Left cardiac atrium (tissue), 4 donors: Measurements from ENCODE around the gene CUX1. TPM values are rescaled to one million over a fixed set of nuclear protein-coding genes. Genes with fewer than 3 reads are reported as not detected.
"Not testable (repeated sequence)": the region's sequence is repeated elsewhere in the genome, so short reads cannot be mapped to it uniquely, and the experiment has no call there.

ENCODE experiments used
- ATAC-seq, 2 donors: fragments of 200-7000 bp; cut with Tn5 transposase; one replicate each; pipeline ENCODE4 v1.9.1; 2020; ENCODE audit warnings: mild to moderate bottlenecking in 2 of 2, moderate library complexity in 2 of 2
- DNase-seq: peaks from one replicate; pipeline ENCODE4 v3.0.0-alpha.2; 2020
- intact Hi-C, 2 donors: fragments of 100-400 bp; cut with DNase I; formaldehyde crosslinking; loops; one replicate each; pipeline versions ENCODE4 v1.14.1 to v1.15.1; 2022 to 2023
- total RNA-seq, 2 donors: library from RNA; stranded (reverse); fragmentation: NEBNext Ultra II Directional; extraction: Animal tissue kit (Norgen Biotek cat#: 25700); gene quantifications; one replicate each; pipeline ENCODE4 v1.2.1, GENCODE V29; 2021
- donor health status: DM: no; HTN: yes; CAD: no.
- donor health status: DM: no; HTN: yes; CAD: no; lungs with severe emphysema.
- donor health status: DM: yes; HTN: yes; CAD: no.
- donor health status: Dilated cardiomyopathy.

The CUX1 gene
- total RNA-seq, 2 donors from 2014 or later = 81.6 to 108 TPM

DNA sequence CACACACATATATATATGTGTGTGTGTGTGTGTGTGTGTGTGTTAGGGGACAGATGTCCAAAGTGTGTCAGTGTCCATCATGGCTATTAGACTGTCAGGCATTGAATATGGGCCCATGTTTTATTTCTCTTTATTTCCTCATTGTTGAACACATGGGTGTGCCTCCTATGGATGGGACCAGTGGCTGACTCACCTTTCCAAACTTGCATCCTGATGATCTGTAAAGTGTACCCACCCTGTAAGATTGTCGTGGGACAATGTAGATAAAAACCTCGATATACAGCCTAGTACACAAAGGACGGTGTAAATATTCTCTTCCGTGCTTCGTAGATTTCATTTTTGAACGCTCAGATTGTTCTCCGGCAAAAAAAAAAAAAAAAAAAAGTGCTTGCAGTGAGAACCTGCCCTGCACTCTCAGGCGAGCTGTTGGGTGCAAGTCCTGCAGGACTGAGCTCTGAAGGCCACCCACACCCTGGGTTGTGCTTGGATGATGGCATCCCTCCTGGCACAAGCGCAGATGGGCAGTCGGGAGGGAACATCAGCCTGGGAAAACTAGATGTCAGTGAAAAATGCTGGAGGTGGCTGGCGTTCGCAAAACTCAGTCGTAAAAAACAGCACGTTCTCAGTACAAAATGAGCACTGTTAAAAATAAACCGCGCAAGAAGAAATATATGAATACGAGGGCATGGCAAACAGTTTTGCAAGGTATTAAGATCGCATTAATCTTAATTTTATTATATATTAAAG, 166.9 kb downstream of the CUX1 start:
- no peak for DNase-seq
- ATAC-seq = no peak
- intact Hi-C loops = no loop called here

DNA sequence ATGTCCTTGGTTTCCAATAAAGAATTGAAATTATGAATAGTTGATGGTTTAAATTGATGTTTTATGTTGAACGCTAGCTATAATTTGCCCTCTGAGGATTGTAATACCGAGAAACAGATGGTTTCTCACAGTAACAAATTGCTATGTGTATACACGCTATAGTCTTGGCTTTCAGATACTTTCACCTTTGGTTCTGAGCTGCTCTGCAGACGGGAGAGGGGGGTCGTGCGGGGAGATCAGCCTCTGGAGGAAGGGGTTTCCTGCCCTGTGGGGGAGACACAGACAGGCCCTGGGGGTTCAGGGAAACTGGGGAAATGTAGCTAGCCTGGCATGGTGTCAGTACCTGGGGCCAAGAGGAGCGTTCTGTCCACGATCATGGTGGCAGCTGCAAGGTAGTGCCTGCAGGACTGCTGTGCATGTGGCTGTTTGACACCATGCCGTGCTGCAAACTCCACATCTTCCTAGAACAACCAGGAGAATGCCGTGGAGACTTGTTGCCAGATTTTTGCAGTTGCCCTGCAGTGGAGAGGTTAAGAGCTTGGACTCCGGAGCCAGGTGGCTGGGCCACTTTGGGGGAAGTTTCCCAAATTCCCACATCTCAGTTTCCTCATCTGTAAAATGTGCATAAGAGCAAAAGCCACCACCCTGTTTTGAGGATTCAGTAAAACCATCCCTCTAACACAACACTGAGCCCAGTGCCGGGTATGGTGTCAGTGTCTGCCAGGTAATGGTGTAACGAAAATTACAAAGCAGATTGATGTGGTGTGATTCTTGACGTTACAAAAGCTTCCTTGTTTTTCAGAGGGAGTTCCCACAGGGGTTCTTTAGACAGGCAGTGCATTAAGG, 167.9 kb downstream of the CUX1 start:
- intact Hi-C loops = no loop called here
- ATAC-seq = no peak
- DNase-seq = no peak

DNA sequence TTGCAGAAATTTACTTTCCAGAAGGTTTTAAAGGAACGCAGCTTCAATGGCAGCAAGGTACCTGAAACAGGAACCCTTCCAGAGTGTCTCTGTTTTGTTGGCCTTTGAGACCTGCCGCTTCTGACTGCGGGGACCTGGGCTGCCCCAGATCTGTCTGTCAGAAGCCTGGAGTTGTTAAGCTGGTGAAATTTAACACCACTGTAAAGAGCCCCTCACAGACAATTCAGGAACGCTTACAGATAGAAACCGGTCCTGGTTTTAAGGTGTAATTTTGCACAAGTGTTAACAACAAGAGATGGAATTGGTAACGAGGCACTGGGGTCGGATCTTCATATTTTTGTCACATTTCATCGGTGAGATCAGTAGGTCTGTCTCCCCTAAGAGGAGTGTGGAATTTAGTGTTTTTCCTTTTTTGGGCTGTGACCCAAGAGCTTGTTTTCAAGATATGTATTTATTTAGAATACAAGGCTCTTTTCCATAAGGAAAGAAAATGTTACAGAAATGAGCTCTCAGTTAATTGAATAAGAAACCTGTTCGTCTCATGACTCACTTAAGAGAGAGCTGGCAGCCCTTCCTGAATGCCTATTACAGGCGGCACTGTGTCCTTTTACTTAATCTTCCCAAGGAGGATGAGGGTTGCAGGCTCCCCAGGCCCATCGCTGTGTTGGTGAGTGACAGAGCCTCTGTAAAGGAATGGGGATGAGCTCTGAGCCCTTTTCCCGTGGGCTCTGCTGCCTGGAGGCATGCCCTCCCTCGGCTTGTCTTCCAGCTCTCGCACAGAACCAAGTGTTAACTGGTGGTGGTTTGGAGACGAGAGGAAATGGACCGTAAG, 168.7 kb downstream of the CUX1 start:
- DNase-seq = no peak
- intact Hi-C loops = no loop called here
- peak; percentile 56 to 75 for ATAC-seq

DNA sequence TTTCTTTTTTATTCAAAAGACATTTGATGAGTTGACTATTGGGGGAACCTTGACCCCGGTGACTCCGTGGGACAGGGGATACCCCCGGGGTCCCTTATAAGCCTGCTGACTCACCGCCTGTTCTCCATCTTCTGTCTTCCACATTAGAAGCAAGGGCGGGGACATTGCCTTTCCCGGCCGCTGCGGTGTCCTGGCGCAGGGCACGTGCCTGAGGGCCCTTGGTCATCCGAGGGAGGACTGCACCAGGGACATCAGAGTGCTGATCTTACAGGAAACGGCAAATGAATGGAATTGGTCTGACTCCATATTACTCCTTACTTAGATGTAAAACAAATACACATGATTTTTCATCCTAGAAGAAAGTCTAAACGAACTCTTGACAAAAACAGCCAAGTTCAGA, 170.1 kb downstream of the CUX1 start:
- intact Hi-C loops = no loop called here
- DNase-seq (no peak), ATAC-seq (no peak)

DNA sequence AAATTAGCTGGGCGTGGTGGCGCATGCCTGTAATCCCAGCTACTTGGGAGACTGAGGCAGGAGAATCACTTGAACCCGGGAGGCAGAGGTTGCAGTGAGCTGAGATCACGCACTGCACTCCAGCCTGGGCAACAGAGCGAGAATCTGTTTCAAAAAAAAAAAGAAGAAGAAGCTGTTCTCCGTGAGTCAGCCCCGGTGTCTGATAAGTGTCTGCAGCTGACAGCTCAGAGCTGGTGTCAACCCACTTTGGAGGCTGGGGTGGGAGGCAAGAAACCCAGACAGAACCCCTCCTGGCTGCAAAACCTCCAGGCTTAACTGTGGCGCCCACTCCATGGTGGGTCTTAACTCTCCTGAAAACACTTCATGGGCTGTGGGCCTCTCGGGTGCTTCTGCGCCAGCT, 170.6 kb downstream of the CUX1 start:
- DNase-seq, intact Hi-C loops: not testable (repeated sequence)
- ATAC-seq = peak in 1 of 2 donors; percentile 36

DNA sequence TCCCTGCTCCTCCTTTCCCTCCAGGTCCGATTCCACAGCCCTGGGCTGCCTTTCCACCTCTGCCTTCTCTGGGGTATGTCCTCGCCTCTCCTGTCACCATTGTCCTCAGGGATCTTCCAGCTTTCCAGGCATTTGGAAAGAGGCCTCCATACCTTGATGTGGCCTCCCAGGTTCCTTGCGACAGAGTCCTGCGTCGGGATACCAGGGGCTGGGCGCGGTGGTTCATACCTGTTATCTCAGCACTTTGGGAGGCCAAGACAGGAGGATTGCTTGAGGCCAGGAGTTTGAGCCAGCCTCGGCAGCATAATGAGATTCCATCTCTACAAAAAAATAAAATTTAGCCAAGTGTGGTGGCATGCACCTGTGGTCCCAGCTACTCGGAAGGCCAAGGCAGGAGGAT, 171.1 kb downstream of the CUX1 start:
- no peak for ATAC-seq
- intact Hi-C loops = no loop called here

DNA sequence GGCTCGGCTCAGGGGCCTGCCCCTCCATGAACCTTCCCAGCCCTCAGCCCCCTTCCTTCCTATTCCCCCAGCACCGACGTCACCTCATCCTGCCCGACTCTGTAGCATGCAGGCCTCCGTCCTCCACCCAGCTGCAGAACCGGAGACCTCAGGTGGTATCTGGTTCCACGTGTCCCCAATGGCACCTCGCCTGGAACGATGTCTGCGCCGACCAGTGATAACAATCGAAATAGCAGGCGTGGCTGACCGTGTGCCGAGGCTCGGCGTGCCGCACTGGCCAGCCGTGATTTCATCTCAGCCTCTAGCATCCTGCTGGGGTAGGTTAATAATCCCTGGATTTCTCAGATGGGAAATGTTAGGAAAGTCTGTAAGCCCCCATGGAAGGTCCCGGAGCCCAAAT, 171.7 kb downstream of the CUX1 start:
- ATAC-seq (no peak), DNase-seq (no peak)
- intact Hi-C loops = no loop called here

More for the DNA sequence above, 171.1 kb downstream of the CUX1 start:
- no peak for DNase-seq

DNA sequence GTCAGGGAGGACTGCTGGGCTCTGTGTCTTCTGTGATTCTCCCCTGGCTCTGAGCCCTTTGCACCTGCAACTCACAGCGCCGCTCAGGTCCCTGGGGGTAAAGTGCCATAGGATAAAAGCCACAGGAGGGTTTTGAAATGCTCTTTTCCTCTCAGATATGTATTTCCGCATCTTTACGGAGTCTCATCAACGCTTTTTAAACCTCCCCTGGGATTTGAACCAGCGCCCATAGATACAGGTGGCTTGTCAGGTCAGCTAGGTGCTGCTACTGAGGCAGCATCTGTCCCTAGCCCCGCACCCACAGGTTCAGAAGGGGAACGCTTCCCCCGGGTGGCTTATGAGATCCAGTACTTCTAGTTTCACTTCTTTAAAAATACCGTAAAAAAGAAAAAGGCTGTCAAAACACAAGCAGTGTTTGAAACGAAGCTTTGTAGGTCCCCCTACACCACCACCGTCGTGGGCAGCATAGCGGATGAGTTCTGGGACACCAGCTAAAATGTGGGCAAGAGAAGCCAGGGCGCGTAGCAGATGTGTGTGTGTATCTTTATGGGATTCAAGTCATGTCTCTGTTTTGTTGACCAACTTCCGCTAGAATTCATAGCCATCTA, 173.5 kb downstream of the CUX1 start:
- DNase-seq = no peak
- intact Hi-C loops = no loop called here

DNA sequence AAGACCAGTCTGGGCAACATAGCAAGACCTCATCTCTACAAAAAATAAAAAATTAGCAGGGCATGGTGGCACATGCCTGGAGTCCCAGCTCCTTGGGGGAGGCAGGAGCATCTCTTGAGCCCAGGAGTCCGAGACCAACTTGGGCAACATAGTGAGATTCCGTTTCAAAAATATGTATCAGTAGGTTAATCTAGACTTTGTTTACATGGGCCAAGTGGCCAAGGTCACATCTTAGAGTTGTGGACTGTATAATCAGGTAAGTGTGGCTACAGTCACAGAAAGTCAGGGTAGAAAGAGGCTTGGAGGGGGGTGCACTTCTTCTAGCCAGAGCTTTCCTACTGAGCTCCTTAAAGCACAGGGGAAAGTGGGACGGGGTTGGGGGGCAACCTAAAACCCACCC, 174.4 kb downstream of the CUX1 start:
- no peak for ATAC-seq
- no peak for DNase-seq
- intact Hi-C loops = no loop called here

More for the DNA sequence above, 173.5 kb downstream of the CUX1 start:
- no peak for ATAC-seq

DNA sequence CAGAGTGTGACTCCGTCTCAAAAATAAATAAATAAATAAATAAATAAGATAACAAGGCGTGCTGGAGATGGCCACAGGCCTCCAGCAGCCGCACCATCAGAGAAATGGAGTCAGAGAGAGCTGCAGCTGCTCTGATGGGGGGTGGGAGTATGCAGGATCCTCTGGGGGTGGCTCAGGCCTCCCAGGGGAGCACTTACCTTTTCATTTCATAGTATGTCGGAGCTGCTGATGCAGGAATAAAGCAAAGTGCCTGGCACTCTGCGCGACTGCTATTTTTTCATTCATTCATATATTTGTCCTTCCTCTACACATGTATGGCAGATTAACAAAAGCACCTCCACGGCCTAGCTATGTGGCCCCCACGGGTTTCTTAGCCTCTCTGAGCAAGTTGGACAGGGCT, 175.9 kb downstream of the CUX1 start:
- DNase-seq = no peak
- intact Hi-C loops = no loop called here
- ATAC-seq = no peak

DNA sequence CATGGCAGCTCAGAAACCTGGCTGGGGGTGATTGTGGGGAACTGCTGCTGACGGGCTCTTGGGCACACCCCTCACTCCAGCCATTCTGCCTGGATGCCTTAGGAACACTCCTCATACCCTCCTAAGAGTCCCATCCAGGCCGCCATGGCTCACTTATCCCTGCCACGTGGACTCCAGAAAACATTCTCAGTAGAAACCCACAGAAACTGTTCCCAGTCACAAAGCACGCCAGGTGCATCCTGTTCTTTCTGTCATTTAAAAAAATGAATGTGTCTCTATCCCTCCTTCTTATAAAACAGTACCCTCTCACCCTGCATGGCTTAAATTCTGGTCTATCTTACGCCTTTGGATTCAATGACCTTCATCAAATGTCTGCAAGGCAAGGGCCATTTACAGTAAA, 177.7 kb downstream of the CUX1 start:
- no peak for DNase-seq
- ATAC-seq = no peak
- intact Hi-C loops = no loop called here

DNA sequence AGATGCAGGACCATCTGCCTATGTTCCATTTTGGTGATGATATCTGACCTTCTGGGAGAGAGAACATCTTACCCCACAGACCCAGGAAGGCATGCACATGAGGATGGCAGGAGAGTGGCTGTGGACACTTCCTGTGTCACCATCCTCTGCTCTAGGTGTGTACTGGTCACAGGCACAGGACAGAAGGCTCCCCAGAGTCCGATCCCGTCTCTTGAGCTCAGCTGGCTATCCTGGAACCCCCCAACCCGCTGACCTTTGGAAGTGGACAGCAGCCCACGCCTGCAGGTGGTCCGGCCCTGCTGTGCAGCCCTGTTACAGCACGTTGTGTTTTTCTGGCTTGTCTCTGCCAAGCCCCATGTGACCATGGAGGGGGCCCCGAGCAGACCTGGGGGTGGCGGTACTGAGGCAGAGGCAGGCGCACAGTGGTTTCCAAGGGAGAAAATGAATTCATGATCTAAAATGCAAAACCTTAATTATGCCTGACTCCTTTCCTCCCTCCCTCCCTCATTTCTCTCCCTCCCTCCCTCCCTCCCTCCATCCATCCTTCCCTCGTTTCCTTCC, 178.8 kb downstream of the CUX1 start:
- intact Hi-C loops = no loop called here

DNA sequence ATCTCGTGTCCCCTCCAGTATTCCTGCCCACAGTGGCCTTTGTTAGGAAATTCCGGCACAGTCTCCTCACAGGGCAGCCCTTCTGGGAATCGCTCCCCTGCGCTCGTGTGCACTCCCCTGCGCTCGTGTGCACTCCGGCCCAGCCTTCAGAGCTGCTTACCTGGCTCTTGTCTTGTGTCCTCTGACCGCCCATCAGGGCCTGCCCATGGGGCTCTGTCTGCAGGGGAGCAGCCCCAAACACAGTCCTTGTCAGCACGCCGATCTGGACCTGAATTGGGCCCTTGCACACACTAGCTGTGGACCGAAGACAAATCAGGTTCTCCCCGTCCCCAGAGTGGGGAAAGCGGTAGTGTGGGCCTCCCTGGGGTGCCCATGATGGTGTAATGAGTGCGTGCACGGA, 179.4 kb downstream of the CUX1 start:
- no peak for ATAC-seq
- no peak for DNase-seq
- intact Hi-C loops = no loop called here

More for the DNA sequence above, 178.8 kb downstream of the CUX1 start:
- DNase-seq (no peak), ATAC-seq (no peak)

DNA sequence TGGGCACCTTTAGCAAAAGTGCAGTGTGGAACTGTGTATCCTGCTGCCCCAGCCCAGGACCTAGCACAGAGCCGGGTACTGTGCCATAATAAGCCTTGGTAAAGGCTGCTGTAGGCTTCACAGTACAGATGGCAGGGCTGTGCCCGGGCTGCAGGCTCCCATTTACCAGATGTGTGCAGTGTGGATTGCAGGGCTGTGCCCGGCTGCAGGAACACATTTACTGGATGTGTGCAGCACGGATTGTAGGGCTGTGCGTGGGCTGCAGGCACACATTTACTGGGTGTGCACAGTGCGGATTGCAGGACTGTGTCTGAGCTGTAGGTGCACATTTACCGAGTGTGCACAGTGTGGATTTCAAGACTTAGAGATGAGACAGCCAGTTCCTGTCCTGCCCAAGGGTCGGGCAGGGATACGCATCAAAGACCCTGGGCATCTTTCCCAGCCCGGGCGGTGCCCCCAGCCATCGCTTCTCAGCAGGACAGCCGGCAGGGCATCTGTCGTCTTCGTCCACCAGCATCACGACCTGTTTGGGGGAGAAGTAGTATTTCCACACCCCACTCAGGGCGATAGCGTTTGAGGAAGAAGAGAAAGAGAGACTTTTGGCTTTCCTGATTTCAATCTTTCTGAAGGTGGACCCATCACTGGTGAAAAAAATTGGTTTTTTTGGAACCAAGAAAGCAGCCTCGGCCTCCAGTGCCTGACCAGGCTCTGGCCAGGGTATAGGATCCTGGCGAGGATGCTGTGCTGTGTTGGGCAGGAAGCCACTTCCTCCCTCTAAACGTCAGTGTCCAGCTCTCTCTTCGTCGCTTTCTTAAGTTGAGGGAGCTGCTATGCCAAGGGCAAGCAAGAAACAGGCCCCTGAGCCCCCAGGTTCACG, 180.8 kb downstream of the CUX1 start:
- intact Hi-C loops = no loop called here
- DNase-seq (no peak), ATAC-seq (peak; percentile 17 to 28)

DNA sequence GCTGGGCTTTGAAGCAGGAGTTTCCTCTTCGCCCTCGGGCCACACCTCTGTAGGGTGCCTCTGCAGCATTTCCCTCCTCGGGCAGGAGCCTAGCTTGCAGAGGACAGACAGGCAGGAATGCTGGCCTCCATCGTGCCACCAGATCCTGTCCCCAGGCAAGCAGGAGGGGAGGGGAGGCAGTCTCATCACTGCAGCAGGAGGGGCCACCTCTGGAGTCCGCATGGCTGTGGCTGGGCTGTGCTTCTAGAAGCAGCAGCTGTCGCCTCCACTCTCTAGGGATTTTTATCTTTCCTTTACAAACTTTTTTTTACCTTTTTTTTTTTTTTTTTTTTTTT, 181.4 kb downstream of the CUX1 start:
- DNase-seq (no peak), ATAC-seq (peak in 1 of 2 donors; percentile 9)
- intact Hi-C loops = no loop called here

DNA sequence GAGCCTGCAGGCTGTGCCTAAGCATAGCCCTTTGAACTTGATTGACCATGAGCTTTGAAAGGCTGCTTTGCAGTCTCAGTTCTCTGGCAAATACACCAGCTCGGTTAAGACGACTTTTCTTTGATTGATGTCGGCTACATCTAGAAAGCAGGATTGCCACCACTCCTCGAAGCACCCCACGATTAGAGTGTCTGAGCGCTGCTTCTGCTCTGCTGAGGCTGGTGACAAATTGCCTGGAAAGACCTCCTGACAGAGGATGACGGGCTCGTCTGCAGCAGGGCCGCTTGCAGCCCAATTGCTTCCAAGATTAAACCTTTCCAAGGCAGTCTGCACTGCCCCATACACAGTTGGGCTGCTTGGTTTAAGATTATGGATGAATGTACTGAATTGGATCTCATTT, 182.0 kb downstream of the CUX1 start:
- DNase-seq = no peak
- ATAC-seq = no peak
- intact Hi-C loops = no loop called here

DNA sequence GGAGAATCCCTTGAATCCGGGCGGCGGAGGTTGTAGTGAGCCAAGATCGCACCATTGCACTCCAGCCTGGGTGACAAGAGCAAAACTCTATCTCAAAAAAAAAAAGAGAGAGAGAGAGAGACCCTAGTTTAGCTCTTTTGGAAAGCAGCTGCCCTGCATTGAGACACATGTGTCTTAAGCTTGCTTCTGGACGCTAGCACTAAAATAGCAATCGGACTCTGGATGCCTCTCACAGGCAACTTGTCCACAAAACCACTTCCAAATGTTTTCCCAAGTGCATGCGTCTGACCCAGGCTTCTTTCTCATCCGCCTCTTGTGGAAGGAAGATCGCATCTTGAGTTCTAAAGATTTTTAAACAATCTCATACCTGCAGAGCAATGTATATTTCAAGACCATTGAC, 182.7 kb downstream of the CUX1 start:
- ATAC-seq = no peak
- intact Hi-C loops = no loop called here

DNA sequence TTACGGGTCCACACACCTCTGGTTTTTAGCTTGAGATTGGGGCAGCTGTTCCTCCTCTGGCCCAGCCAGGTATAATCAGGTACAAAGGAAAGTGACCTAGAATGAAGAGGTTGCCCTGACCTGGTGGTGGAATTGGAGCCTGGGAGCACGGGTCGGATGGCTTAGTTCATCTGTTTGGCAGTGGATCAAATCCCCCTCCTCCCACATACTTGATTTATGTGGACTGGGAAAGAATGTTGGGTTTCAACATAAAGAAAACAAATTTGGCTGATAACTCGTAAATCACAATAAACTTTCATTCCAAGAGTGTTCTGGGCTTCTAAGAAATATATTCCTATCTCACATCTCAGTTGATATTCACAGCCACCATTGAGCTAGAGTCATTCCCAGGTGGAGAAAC, 186.8 kb downstream of the CUX1 start:
- ATAC-seq = no peak

More for the DNA sequence above, 182.7 kb downstream of the CUX1 start:
- no peak for DNase-seq

More for the DNA sequence above, 186.8 kb downstream of the CUX1 start:
- intact Hi-C loops = no loop called here
- DNase-seq = no peak
